Measurements from ENCODE around the gene ACTR8. TPM values are rescaled to one million over a fixed set of nuclear protein-coding genes. Genes with fewer than 3 reads are reported as not detected.

ACTR8 gene
- total and polyA plus RNA-seq, 2 of the 13 experiments (the other 11 are each of a cell fraction or from before 2014, with no cell fraction given) = 15.5 to 29.0 TPM

GRCh38 chr3:53881691-53882593, at the start of gene ACTR8 (continued):
- no peak for TF ChIP-seq AKNA (CRISPR knock-in tag; IDR thresholded peaks at IDR 0.05; ENCODE audit: borderline replicate concordance)
- TF ChIP-seq, protein P1, sequence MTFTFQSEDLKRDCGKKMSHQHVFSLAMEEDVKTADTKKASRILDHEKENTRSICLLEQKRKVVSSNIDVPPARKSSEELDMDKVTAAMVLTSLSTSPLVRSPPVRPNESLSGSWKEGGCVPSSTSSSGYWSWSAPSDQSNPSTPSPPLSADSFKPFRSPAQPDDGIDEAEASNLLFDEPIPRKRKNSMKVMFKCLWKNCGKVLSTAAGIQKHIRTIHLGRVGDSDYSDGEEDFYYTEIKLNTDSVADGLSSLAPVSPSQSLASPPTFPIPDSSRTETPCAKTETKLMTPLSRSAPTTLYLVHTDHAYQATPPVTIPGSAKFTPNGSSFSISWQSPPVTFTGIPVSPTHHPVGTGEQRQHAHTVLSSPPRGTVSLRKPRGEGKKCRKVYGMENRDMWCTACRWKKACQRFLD (CRISPR knock-in tag; IDR thresholded peaks at IDR 0.05; ENCODE audit: borderline replicate concordance) = peak; percentile 87
- TF ChIP-seq HDAC6 (IDR thresholded peaks at IDR 0.05; ENCODE audit: low read depth, low read length) = no peak
- peak; percentile 97 for TF ChIP-seq PHF8 (CRISPR knock-in tag; IDR thresholded peaks at IDR 0.05)
- peak; percentile 75; the same call in 1 of the 2 replicates for TF ChIP-seq ZBTB38 (CRISPR knock-in tag; IDR thresholded peaks at IDR 0.05)
- no peak for TF ChIP-seq STAT5B (CRISPR knock-in tag; IDR thresholded peaks at IDR 0.05)
- TF ChIP-seq TBP (CRISPR knock-in tag; IDR thresholded peaks at IDR 0.05) = no peak
- TF ChIP-seq TCF7L2 (IDR thresholded peaks at IDR 0.05; ENCODE audit: low read depth, low read length) = no peak
- TF ChIP-seq ZNF788 (CRISPR knock-in tag; IDR thresholded peaks at IDR 0.05; ENCODE audit: borderline replicate concordance) = peak; percentile 94; the same call in 1 of the 2 replicates
- no peak for TF ChIP-seq STAG1 (CRISPR knock-in tag; IDR thresholded peaks at IDR 0.05)
- no peak for TF ChIP-seq ZNF329 (CRISPR knock-in tag; IDR thresholded peaks at IDR 0.05; ENCODE audit: low read depth)
- TF ChIP-seq ZFP1 (CRISPR knock-in tag; IDR thresholded peaks at IDR 0.05) = no peak
- no peak for TF ChIP-seq TEAD3 (CRISPR knock-in tag; optimal IDR thresholded peaks at IDR 0.05; ENCODE audit: borderline replicate concordance)
- TF ChIP-seq ZNF225 (CRISPR knock-in tag; IDR thresholded peaks at IDR 0.05) = peak; percentile 87; the same call in 1 of the 2 replicates
- TF ChIP-seq SIX4 (CRISPR knock-in tag; IDR thresholded peaks at IDR 0.05) = no peak
- no peak for TF ChIP-seq FIP1L1 (IDR thresholded peaks at IDR 0.05; ENCODE audit: borderline replicate concordance, insufficient read depth, low read depth, low read length)
- TF ChIP-seq MED8 (CRISPR knock-in tag; IDR thresholded peaks at IDR 0.05; ENCODE audit: insufficient replicate concordance) = peak; percentile 80
- peak; percentile 30 for TF ChIP-seq RBM22 (optimal IDR thresholded peaks at IDR 0.05; ENCODE audit: low read length)
- peak; percentile 84 for TF ChIP-seq THAP11 (CRISPR knock-in tag; IDR thresholded peaks at IDR 0.05)
- no peak for TF ChIP-seq ZBTB49 (CRISPR knock-in tag; IDR thresholded peaks at IDR 0.05; ENCODE audit: borderline replicate concordance)

Measured in HepG2 (cell line).